Fibroblast of the aortic adventitia (primary cell): Measurements from ENCODE around the gene KANTR. TPM values are rescaled to one million over a fixed set of nuclear protein-coding genes. Genes with fewer than 3 reads are reported as not detected.
"Not testable (repeated sequence)": the region's sequence is repeated elsewhere in the genome, so short reads cannot be mapped to it uniquely, and the experiment has no call there.

Experiments used
- DNase-seq: peaks from one replicate; pipeline ENCODE4 v3.0.0-alpha.2; 2010; ENCODE audit warnings: low read depth
- H3K4me3 ChIP-seq: 2 replicates; pipeline ENCODE4 v1.5.1; 2011; ENCODE audit warnings: low read depth, mild to moderate bottlenecking, control low read depth, low read length, moderate library complexity
- small RNA-seq: library from RNA; depleted of rRNA; stranded (forward); fragments of <200 nt; gene quantifications from one replicate; pipeline ENCODE3, GENCODE V24; 2012
- total RNA-seq: library from RNA; depleted of rRNA; stranded (reverse); fragments of >200 nt; gene quantifications from 2 replicates; pipeline ENCODE4 v1.2.3, GENCODE V29; 2012; ENCODE audit warnings: low replicate concordance
- TF ChIP-seq, protein P1 (sequence below): IDR thresholded peaks from 2 replicates; pipeline ENCODE4 v1.5.1; 2011; ENCODE audit warnings: mild to moderate bottlenecking, low read length, control low read depth, inconsistent platforms; ENCODE audit not compliant: insufficient read depth

Gene KANTR
- total RNA-seq, 1 donor: 7.2 TPM

DNA sequence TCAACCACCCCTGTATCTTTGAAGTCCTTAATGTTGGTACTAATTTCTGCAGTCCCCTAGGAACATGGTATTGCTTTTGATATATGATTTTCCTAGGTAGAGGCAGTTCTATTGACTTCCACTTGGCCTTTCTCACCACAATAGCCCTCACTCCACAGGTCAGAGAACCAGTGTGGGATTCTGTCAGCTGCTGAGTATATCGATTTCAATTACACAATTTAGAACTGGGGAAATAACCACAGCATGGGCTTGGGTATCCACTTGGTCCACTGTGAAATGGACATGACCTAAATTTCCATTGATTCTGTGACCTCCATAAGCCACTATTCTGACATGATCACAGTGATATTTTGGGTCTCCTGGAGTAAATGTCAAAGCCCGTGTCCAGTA is 62.3 kb downstream of the KANTR start:
- no peak for DNase-seq
- no peak overlapping the region for H3K4me3 ChIP-seq
- TF ChIP-seq, protein P1, sequence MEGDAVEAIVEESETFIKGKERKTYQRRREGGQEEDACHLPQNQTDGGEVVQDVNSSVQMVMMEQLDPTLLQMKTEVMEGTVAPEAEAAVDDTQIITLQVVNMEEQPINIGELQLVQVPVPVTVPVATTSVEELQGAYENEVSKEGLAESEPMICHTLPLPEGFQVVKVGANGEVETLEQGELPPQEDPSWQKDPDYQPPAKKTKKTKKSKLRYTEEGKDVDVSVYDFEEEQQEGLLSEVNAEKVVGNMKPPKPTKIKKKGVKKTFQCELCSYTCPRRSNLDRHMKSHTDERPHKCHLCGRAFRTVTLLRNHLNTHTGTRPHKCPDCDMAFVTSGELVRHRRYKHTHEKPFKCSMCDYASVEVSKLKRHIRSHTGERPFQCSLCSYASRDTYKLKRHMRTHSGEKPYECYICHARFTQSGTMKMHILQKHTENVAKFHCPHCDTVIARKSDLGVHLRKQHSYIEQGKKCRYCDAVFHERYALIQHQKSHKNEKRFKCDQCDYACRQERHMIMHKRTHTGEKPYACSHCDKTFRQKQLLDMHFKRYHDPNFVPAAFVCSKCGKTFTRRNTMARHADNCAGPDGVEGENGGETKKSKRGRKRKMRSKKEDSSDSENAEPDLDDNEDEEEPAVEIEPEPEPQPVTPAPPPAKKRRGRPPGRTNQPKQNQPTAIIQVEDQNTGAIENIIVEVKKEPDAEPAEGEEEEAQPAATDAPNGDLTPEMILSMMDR: no peak

DNA sequence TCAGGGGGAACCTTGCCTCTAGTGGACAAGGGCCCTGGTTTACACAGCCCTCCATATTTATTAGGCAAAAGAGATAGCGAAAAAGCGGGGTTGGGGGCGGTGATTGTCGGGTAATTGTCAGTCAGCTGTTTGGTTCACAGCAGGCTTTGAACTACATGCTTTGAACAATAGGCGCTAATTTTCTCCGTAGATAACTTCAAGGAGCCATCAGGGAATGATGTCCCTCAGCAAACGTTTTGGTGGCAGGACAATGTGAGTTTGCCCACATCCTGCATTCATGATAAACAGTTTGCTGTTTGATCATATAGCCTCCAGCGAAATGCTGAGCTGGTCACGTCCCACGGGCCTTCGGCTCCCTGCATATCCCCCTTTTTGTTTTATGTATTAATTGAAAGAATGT is 65.2 kb downstream of the KANTR start:
- no peak overlapping the region for H3K4me3 ChIP-seq
- DNase-seq: no peak
- TF ChIP-seq, protein P1: no peak

DNA sequence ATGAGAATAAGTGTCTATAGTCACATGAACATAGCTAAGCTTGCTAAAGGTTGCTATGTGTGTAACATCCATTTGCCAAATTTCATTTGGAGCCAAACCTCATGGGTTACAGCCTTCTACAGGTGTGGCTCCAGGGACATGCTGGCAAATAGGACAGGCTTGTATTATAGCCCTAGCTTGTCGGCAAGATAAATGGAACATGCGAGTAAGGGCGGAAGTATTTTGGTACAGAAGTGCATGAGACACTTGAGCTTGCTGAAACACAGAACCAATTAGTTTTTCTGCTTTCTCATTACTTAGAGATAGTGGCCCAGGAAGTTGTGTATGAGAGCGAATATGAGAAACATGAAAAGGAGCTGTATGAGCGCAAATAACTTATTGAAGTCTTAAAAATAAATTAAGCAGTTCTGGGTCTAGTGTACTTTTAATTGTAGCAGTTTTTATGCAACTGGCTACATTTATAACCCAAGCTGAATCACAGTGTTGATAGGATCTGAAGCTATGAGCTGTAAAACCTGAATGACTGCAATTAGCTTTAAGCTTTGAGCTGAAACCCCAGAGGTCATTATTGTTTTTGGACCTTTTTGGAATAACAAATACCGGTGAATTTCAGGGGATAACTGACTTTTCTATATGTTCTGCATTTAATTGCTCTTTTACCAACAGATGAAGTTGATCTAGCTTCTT is 66.5 kb downstream of the KANTR start:
- TF ChIP-seq, protein P1: no peak
- no peak overlapping the region for H3K4me3 ChIP-seq
- no peak for DNase-seq

GRCh38 chrX:53163436-53163835 is 69.5 kb downstream of the KANTR start:
- DNase-seq: no peak
- H3K4me3 ChIP-seq: no peak overlapping the region
- TF ChIP-seq, protein P1: no peak

- H3K4me3 ChIP-seq, DNase-seq: not testable (repeated sequence)
Observed at GRCh38 chrX:53164566-53164965, 70.6 kb downstream of the KANTR start.

DNA sequence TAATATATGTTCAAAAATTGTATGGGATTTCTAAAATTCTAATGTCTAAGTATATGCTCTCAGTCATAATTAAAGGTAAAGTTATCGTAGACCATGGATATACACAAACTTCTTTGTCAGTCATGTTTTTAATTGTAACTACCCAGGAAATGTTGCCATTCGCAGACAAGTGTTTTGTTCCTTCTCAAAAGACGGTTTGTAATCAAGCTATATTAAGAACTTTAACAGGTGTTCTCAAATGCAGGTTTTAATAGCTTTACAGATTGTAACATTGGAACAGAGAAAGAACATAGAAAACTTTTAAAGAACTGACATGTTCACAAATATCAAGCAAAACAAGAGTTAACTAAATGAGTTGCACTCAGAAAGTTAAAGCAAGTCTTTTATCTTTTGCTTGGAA is 72.2 kb downstream of the KANTR start:
- no peak overlapping the region for H3K4me3 ChIP-seq
- TF ChIP-seq, protein P1: no peak
- DNase-seq: no peak

DNA sequence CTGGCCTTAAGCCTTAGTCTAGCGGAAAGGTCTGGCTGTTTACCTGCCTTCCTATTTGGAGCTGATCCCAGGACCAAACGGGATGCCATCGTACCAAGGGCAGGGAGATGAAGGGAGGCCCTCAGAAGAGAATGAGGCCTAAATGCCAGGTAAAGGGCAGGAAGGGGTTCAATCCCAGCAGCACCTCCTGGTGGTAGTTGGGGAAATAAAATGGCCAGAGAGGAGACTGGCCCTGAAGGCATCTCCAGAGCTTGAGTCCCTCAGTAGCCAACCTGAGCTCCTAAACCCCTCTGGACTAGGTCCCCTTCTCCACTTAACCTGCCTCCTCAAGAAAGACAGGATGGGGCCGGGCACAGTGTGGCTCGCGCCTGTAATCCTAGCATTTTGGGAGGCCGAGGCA is 77.4 kb downstream of the KANTR start:
- no peak for DNase-seq

More for the DNA sequence above, 77.4 kb downstream of the KANTR start:
- H3K4me3 ChIP-seq: no peak overlapping the region
- TF ChIP-seq, protein P1: no peak

Small RNAs within 50 kb of the gene (small RNA-seq; reads per million reads assigned to genes)
- gene AL139396.1: not detected
- gene AL591212.2: 0.38 reads per million

Other genes with a start within 250 kb of the KANTR start
- not detected in 2 replicates for gene XAGE3, start 226.1 kb upstream of the KANTR start, total RNA-seq
- 7.9 and 26.5 TPM in 2 replicates for gene FAM156B, start 196.8 kb upstream of the KANTR start, total RNA-seq
- gene FAM156A, start 135.6 kb upstream of the KANTR start, total RNA-seq: 9.8 and 16.8 TPM in 2 replicates
- gene GPR173, start 45.4 kb upstream of the KANTR start, total RNA-seq: 1.1 and 2.5 TPM in 2 replicates
- 15.2 and 17.5 TPM in 2 replicates for gene TSPYL2, start 11.8 kb upstream of the KANTR start, total RNA-seq
- gene KDM5C, start 131.1 kb downstream of the KANTR start, total RNA-seq: 51.7 and 76.4 TPM in 2 replicates
- gene IQSEC2, start 187.4 kb downstream of the KANTR start, total RNA-seq: 3.6 and 5.6 TPM in 2 replicates